ENCODE results near the gene CEP70.
"Not testable (repeated sequence)": the region's sequence is repeated elsewhere in the genome, so short reads cannot be mapped to it uniquely, and the experiment has no call there.

The CEP70 gene

GRCh38 chr3:138507524-138507923, 86.5 kb downstream of the CEP70 start:
- no peaks in the 10 kb centered on the region for H3K9me3 ChIP-seq (ENCODE audit: low read depth, low read length)
- TF ChIP-seq FOXP2 (optimal IDR thresholded peaks at IDR 0.05; ENCODE audit: control extremely low read depth, extremely low read length, insufficient read depth) (no peak), POLR2AphosphoS5 (IDR thresholded peaks at IDR 0.05; ENCODE audit: borderline replicate concordance, low read depth, low read length) (no peak), EZH2 (IDR thresholded peaks at IDR 0.05) (no peak)

GRCh38 chr3:138498991-138499390, 95.1 kb downstream of the CEP70 start:
- Histone ChIP-seq H3K9ac (ENCODE audit: insufficient read length) (no peak overlapping the region), H3K27ac (no peak overlapping the region), H3K4me3 (no peak overlapping the region), H3K9me3 (ENCODE audit: low read depth, low read length) (no peaks in the 10 kb centered on the region), H3K36me3 (ENCODE audit: insufficient read depth, low read length) (no peaks in the 10 kb centered on the region)
- no peak for TF ChIP-seq POLR2AphosphoS5 (IDR thresholded peaks at IDR 0.05; ENCODE audit: borderline replicate concordance, low read depth, low read length)
- no peak for DNase-seq (ENCODE audit: low read depth, low spot score)

More at GRCh38 chr3:138507524-138507923, 86.5 kb downstream of the CEP70 start:
- no peak overlapping the region for H3K9ac ChIP-seq (ENCODE audit: insufficient read length)
- H3K27ac ChIP-seq = no peak overlapping the region
- H3K4me3 ChIP-seq = no peak overlapping the region
- DNase-seq (ENCODE audit: low read depth, low spot score) = no peak
- no peaks in the 10 kb centered on the region for H3K36me3 ChIP-seq (ENCODE audit: insufficient read depth, low read length)

- no peak for DNase-seq (ENCODE audit: low read depth, low spot score)
- TF ChIP-seq EZH2 (IDR thresholded peaks at IDR 0.05) (no peak), POLR2AphosphoS5 (IDR thresholded peaks at IDR 0.05; ENCODE audit: borderline replicate concordance, low read depth, low read length) (no peak), FOXP2 (optimal IDR thresholded peaks at IDR 0.05; ENCODE audit: control extremely low read depth, extremely low read length, insufficient read depth) (no peak)
- Histone ChIP-seq H3K9me3 (ENCODE audit: low read depth, low read length) (no peaks in the 10 kb centered on the region), H3K36me3 (ENCODE audit: insufficient read depth, low read length) (no peaks in the 10 kb centered on the region), H3K4me3 (no peak overlapping the region), H3K27ac (no peak overlapping the region), H3K9ac (ENCODE audit: insufficient read length) (no peak overlapping the region)
These were observed 96.2 kb downstream of the CEP70 start for GRCh38 chr3:138497851-138498250.

GRCh38 chr3:138497021-138497420, 97.0 kb downstream of the CEP70 start:
- Histone ChIP-seq H3K36me3 (ENCODE audit: insufficient read depth, low read length) (no peaks in the 10 kb centered on the region), H3K4me3 (no peak overlapping the region), H3K9me3 (ENCODE audit: low read depth, low read length) (no peaks in the 10 kb centered on the region), H3K9ac (ENCODE audit: insufficient read length) (no peak overlapping the region), H3K27ac (no peak overlapping the region)
- DNase-seq (ENCODE audit: low read depth, low spot score) = no peak
- TF ChIP-seq EZH2 (IDR thresholded peaks at IDR 0.05) (no peak), FOXP2 (optimal IDR thresholded peaks at IDR 0.05; ENCODE audit: control extremely low read depth, extremely low read length, insufficient read depth) (no peak), POLR2AphosphoS5 (IDR thresholded peaks at IDR 0.05; ENCODE audit: borderline replicate concordance, low read depth, low read length) (no peak)

- no peak for DNase-seq (ENCODE audit: low read depth, low spot score)
- Histone ChIP-seq H3K27ac (no peak overlapping the region), H3K36me3 (ENCODE audit: insufficient read depth, low read length) (no peaks in the 10 kb centered on the region), H3K9me3 (ENCODE audit: low read depth, low read length) (no peaks in the 10 kb centered on the region), H3K9ac (ENCODE audit: insufficient read length) (no peak overlapping the region), H3K4me3 (no peak overlapping the region)
- TF ChIP-seq FOXP2 (optimal IDR thresholded peaks at IDR 0.05; ENCODE audit: control extremely low read depth, extremely low read length, insufficient read depth) = no peak
- no peak for TF ChIP-seq POLR2AphosphoS5 (IDR thresholded peaks at IDR 0.05; ENCODE audit: borderline replicate concordance, low read depth, low read length)
- no peak for TF ChIP-seq EZH2 (IDR thresholded peaks at IDR 0.05)
These were observed 97.6 kb downstream of the CEP70 start for GRCh38 chr3:138496436-138496835.

GRCh38 chr3:138495638-138496037, 98.4 kb downstream of the CEP70 start:
- DNase-seq (ENCODE audit: low read depth, low spot score) = not testable (repeated sequence)

GRCh38 chr3:138494607-138494929, 99.5 kb downstream of the CEP70 start:
- Histone ChIP-seq H3K9ac (ENCODE audit: insufficient read length) (no peak overlapping the region), H3K36me3 (ENCODE audit: insufficient read depth, low read length) (no peaks in the 10 kb centered on the region)
- no peak for DNase-seq (ENCODE audit: low read depth, low spot score)

More at GRCh38 chr3:138495638-138496037, 98.4 kb downstream of the CEP70 start:
- not testable (repeated sequence) for H3K4me3 ChIP-seq; H3K27ac ChIP-seq; H3K36me3 ChIP-seq (ENCODE audit: insufficient read depth, low read length); H3K9me3 ChIP-seq (ENCODE audit: low read depth, low read length); H3K9ac ChIP-seq (ENCODE audit: insufficient read length)

GRCh38 chr3:138493804-138494606, 100.1 kb downstream of the CEP70 start:
- H3K27ac ChIP-seq = no peak overlapping the region
- no peak for TF ChIP-seq FOXP2 (optimal IDR thresholded peaks at IDR 0.05; ENCODE audit: control extremely low read depth, extremely low read length, insufficient read depth)
- no peak for TF ChIP-seq POLR2AphosphoS5 (IDR thresholded peaks at IDR 0.05; ENCODE audit: borderline replicate concordance, low read depth, low read length)
- TF ChIP-seq EZH2 (IDR thresholded peaks at IDR 0.05) = no peak
- no peak for DNase-seq (ENCODE audit: low read depth, low spot score)

More at GRCh38 chr3:138494607-138494929, 99.5 kb downstream of the CEP70 start:
- H3K27ac ChIP-seq = no peak overlapping the region
- no peak overlapping the region for H3K4me3 ChIP-seq
- no peaks in the 10 kb centered on the region for H3K9me3 ChIP-seq (ENCODE audit: low read depth, low read length)
- TF ChIP-seq EZH2 (IDR thresholded peaks at IDR 0.05) (no peak), FOXP2 (optimal IDR thresholded peaks at IDR 0.05; ENCODE audit: control extremely low read depth, extremely low read length, insufficient read depth) (no peak), POLR2AphosphoS5 (IDR thresholded peaks at IDR 0.05; ENCODE audit: borderline replicate concordance, low read depth, low read length) (no peak)

More at GRCh38 chr3:138493804-138494606, 100.1 kb downstream of the CEP70 start:
- no peaks in the 10 kb centered on the region for H3K36me3 ChIP-seq (ENCODE audit: insufficient read depth, low read length)
- H3K4me3 ChIP-seq = no peak overlapping the region
- H3K9me3 ChIP-seq (ENCODE audit: low read depth, low read length) = no peaks in the 10 kb centered on the region
- no peak overlapping the region for H3K9ac ChIP-seq (ENCODE audit: insufficient read length)
